ENCODE results near the gene CREB3L1. TPM values are rescaled to one million over a fixed set of nuclear protein-coding genes. Genes with fewer than 3 reads are reported as not detected.

CREB3L1 gene
- total and polyA plus RNA-seq, 2 experiments from 2014 or later = 8.5 to 10.4 TPM

DNA sequence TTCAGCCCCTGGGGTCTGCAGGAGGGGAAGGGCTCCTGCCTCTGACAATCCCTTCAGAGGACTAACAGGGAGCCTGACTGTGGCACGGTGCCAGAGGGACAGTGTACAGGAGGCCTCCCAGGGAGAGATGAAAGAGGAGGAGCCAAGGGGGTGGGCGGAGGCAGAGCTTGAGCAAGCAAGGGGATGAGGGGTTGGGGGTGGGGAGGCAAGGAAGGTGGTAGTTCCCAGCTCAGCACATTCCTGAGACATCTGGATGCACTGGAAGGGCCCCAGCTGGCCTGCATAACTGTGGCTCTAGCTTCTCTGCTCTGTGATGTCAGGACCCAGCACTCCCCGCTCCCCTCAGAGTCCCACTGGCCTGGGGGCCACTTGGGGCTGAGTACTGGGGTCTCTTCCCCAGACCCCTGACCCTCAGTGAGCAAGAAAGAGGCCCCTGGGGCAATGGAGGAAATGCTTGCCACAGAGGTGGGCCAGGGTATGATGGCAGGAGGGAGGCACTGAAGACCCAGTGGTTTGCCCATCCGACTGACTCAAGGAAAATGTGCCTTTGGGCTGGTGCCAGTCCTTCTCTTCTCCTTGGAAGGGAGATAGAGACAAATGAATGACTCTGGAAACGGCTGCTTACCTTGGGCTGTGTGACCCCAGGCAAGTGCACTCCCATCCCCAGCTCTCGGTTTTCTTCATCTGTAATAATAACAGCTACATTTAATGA is 13.3 kb downstream of the CREB3L1 start:
- Histone ChIP-seq H3K36me3 (ENCODE audit: insufficient read depth) (no peaks in the 10 kb centered on the region), H2AFZ (0 out of 2 replicates have a peak overlapping the region, but pooled peaks have one; percentile 76), H4K20me1 (replicated peaks; ENCODE audit: insufficient read depth) (no peaks in the 10 kb centered on the region), H3K9me2 (ENCODE audit: insufficient read depth) (no peaks in the 10 kb centered on the region), H3K4me3 (peak overlapping the region; percentile 41), H3K4me2 (peak overlapping the region; percentile 78), H3K27ac (ENCODE audit: low read depth) (peak overlapping the region; percentile 94), H3K4me1 (ENCODE audit: insufficient read depth) (peaks cover 46% of the 10 kb centered on the region), H3K79me2 (replicated peaks; ENCODE audit: insufficient read depth) (no peaks in the 10 kb centered on the region), H3K27me3 (ENCODE audit: insufficient read depth) (no peaks in the 10 kb centered on the region), H3F3A (replicated peaks; ENCODE audit: low read depth) (peaks cover 22% of the 10 kb centered on the region)
- H3K27ac Mint-ChIP-seq = peak overlapping the region; percentile 97
- peaks cover 22% of the 10 kb centered on the region for H3K27me3 Mint-ChIP-seq (ENCODE audit: insufficient read depth, low read depth, poor library complexity)
- TF ChIP-seq POLR2AphosphoS5 (IDR thresholded peaks at IDR 0.05; ENCODE audit: low read depth) (no peak), JUNB (IDR thresholded peaks at IDR 0.05; ENCODE audit: unreplicated experiment) (no peak), CREB1 (CRISPR knock-in tag; IDR thresholded peaks at IDR 0.05; ENCODE audit: low read depth) (peak; percentile 44), NANOG (IDR thresholded peaks at IDR 0.05; ENCODE audit: borderline replicate concordance) (no peak), ZNF114 (CRISPR knock-in tag; IDR thresholded peaks at IDR 0.05) (no peak)
- TF ChIP-seq, protein P1, sequence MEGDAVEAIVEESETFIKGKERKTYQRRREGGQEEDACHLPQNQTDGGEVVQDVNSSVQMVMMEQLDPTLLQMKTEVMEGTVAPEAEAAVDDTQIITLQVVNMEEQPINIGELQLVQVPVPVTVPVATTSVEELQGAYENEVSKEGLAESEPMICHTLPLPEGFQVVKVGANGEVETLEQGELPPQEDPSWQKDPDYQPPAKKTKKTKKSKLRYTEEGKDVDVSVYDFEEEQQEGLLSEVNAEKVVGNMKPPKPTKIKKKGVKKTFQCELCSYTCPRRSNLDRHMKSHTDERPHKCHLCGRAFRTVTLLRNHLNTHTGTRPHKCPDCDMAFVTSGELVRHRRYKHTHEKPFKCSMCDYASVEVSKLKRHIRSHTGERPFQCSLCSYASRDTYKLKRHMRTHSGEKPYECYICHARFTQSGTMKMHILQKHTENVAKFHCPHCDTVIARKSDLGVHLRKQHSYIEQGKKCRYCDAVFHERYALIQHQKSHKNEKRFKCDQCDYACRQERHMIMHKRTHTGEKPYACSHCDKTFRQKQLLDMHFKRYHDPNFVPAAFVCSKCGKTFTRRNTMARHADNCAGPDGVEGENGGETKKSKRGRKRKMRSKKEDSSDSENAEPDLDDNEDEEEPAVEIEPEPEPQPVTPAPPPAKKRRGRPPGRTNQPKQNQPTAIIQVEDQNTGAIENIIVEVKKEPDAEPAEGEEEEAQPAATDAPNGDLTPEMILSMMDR (conservative IDR thresholded peaks at IDR 0.05; ENCODE audit: low read depth in 2 of 2) = no peak
- TF ChIP-seq, protein P2, sequence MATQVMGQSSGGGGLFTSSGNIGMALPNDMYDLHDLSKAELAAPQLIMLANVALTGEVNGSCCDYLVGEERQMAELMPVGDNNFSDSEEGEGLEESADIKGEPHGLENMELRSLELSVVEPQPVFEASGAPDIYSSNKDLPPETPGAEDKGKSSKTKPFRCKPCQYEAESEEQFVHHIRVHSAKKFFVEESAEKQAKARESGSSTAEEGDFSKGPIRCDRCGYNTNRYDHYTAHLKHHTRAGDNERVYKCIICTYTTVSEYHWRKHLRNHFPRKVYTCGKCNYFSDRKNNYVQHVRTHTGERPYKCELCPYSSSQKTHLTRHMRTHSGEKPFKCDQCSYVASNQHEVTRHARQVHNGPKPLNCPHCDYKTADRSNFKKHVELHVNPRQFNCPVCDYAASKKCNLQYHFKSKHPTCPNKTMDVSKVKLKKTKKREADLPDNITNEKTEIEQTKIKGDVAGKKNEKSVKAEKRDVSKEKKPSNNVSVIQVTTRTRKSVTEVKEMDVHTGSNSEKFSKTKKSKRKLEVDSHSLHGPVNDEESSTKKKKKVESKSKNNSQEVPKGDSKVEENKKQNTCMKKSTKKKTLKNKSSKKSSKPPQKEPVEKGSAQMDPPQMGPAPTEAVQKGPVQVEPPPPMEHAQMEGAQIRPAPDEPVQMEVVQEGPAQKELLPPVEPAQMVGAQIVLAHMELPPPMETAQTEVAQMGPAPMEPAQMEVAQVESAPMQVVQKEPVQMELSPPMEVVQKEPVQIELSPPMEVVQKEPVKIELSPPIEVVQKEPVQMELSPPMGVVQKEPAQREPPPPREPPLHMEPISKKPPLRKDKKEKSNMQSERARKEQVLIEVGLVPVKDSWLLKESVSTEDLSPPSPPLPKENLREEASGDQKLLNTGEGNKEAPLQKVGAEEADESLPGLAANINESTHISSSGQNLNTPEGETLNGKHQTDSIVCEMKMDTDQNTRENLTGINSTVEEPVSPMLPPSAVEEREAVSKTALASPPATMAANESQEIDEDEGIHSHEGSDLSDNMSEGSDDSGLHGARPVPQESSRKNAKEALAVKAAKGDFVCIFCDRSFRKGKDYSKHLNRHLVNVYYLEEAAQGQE (IDR thresholded peaks at IDR 0.05; ENCODE audit: unreplicated experiment) = no peak
- ATAC-seq (peak; percentile 65), DNase-seq (ENCODE audit: low spot score) (peak; percentile 98)
- no peaks in the 10 kb centered on the region for H3K9me3 Mint-ChIP-seq
- H3K36me3 Mint-ChIP-seq (ENCODE audit: low read depth) = no peaks in the 10 kb centered on the region; the same call in 2 of the 3 replicates
- H3K4me1 Mint-ChIP-seq = peaks cover 47% of the 10 kb centered on the region
- peak overlapping the region; percentile 47; the same call in 1 of the 3 replicates for H3K4me3 Mint-ChIP-seq

DNA sequence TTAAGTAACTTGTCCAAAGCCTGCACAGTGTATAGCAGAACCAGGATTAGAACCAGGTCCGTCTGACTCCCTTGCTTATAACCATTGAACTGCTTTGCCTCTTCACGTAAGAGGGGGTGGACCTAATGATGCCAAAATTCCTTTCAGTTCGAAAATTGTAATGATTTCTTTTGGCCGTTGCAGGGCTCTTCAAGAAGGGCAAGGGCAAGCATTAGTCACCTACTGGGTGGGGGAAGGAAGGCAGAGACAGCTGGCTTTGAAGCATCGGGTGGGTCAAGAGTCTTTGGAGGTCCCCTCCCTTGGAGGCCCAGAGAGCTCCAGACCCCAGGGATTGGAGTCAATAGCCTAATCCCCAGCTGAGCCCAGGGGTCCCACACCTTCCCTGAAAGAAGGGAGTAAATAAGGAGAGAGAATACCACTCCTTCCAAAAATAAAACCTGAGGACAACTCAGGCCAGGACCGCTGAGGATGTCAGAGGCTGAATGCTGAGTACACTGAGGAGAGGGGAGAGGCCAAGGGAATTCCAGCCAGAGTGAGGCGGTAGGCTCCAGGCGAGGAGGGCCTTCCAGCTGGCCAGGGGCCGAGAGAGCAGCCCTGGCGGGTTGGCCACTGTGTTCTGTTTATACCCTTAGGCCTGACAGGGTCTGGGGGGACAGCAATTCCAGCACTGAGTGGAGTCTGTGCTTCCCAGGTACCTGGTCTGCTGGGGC is 14.1 kb downstream of the CREB3L1 start:
- H3K9me3 Mint-ChIP-seq = no peaks in the 10 kb centered on the region
- DNase-seq (ENCODE audit: low spot score) (peak; percentile 46), ATAC-seq (no peak)
- H3K4me3 Mint-ChIP-seq = no peak overlapping the region
- H3K36me3 ChIP-seq (ENCODE audit: insufficient read depth) = no peaks in the 10 kb centered on the region
- H3K9me2 ChIP-seq (ENCODE audit: insufficient read depth) = no peaks in the 10 kb centered on the region
- peak overlapping the region; percentile 78 for H3K4me2 ChIP-seq
- no peak overlapping the region for H2AFZ ChIP-seq
- H3K27ac ChIP-seq (ENCODE audit: low read depth) = peak overlapping the region; percentile 94
- H3K27me3 ChIP-seq (ENCODE audit: insufficient read depth) = no peaks in the 10 kb centered on the region
- H3K4me1 ChIP-seq (ENCODE audit: insufficient read depth) = peaks cover 48% of the 10 kb centered on the region
- peaks cover 22% of the 10 kb centered on the region for H3F3A ChIP-seq (replicated peaks; ENCODE audit: low read depth)
- peaks cover 52% of the 10 kb centered on the region for H3K4me1 Mint-ChIP-seq
- H3K4me3 ChIP-seq = no peak overlapping the region
- H3K79me2 ChIP-seq (replicated peaks; ENCODE audit: insufficient read depth) = no peaks in the 10 kb centered on the region
- peaks cover 25% of the 10 kb centered on the region for H3K27me3 Mint-ChIP-seq (ENCODE audit: insufficient read depth, low read depth, poor library complexity)
- H4K20me1 ChIP-seq (replicated peaks; ENCODE audit: insufficient read depth) = no peaks in the 10 kb centered on the region
- no peaks in the 10 kb centered on the region; the same call in 2 of the 3 replicates for H3K36me3 Mint-ChIP-seq (ENCODE audit: low read depth)
- peak overlapping the region; percentile 97; the same call in 1 of the 2 replicates for H3K27ac Mint-ChIP-seq
- no peak for TF ChIP-seq EZH2phosphoT487 (IDR thresholded peaks at IDR 0.05; ENCODE audit: unreplicated experiment)

Data from GM23338 (cell line).